ENCODE data around the gene VEZT. TPM values are rescaled to one million over a fixed set of nuclear protein-coding genes. Genes with fewer than 3 reads are reported as not detected.
A peak's percentile ranks its signal among the peaks of the same experiment; 100 is the strongest.

VEZT gene
- total RNA-seq, 4 donors from 2014 or later = 27.7 to 82.0 (median 45.3) TPM

- DNase-seq = no peak
- no peak overlapping the region for H3K4me3 ChIP-seq
- intact Hi-C loops (cut with DNase I) = no loop called here
- no peaks in the 10 kb centered on the region for H3K9me3 ChIP-seq
- H3K4me1 ChIP-seq = peaks cover 0 to 13% (median 0%) of the 10 kb centered on the region in 3 donors
- TF ChIP-seq POLR2A (IDR thresholded peaks at IDR 0.05) (no peak), CTCF (IDR thresholded peaks at IDR 0.05) (no peak)
- peak overlapping the region in 3 of 4 donors; percentile 28 to 32 (median 31) for H3K27ac ChIP-seq
- no peaks in the 10 kb centered on the region for H3K36me3 ChIP-seq
- peaks cover 0 to 2% (median 0%) of the 10 kb centered on the region in 4 donors for H3K27me3 ChIP-seq
- WGBS, 2 donors = 15 to 27% methylated on average over 1 of the region's 1 CpG
These were observed 108.8 kb downstream of the VEZT start for GRCh38 chr12:95326445-95326844.

- H3K36me3 ChIP-seq = no peaks in the 10 kb centered on the region
- no peak for DNase-seq
- TF ChIP-seq POLR2A (IDR thresholded peaks at IDR 0.05) (no peak), CTCF (IDR thresholded peaks at IDR 0.05) (no peak)
- H3K9me3 ChIP-seq = no peaks in the 10 kb centered on the region
- intact Hi-C loops (cut with DNase I) = no loop called here
- H3K4me3 ChIP-seq = no peak overlapping the region
- 57 to 67% methylated on average over 5 of the region's 5 CpGs for WGBS, 2 donors
- peaks cover 0 to 13% (median 0%) of the 10 kb centered on the region in 3 donors for H3K4me1 ChIP-seq
- no peak overlapping the region for H3K27ac ChIP-seq
- H3K27me3 ChIP-seq = no peaks in the 10 kb centered on the region
These were observed 109.2 kb downstream of the VEZT start for GRCh38 chr12:95326855-95327254.

- H3K9me3 ChIP-seq = no peaks in the 10 kb centered on the region
- H3K27ac ChIP-seq = no peak overlapping the region
These were observed 111.1 kb downstream of the VEZT start for GRCh38 chr12:95328708-95329107.

DNA sequence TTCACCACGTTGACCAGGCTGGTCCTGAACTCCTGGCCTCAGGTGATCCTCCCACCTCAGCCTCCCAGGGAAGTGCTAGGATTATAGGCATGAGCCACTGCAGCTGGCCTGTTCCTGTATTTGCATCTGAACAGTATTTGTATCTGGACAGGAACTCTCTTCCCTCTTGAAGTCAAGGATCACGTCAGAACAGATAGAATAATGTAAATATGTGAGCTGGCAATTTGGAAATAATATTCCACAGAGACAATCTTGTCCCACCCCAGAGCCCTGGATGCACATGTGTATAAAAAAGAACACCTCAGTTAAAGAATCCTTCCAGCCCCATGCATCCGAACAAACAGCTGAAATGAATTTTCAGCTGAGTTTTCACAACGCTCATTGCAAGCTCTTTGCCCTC is 118.3 kb downstream of the VEZT start:
- no peaks in the 10 kb centered on the region for H3K9me3 ChIP-seq
- 34 to 39% methylated on average over 4 of the region's 4 CpGs for WGBS, 2 donors
- H3K36me3 ChIP-seq = no peaks in the 10 kb centered on the region
- TF ChIP-seq POLR2A (IDR thresholded peaks at IDR 0.05) (no peak), CTCF (IDR thresholded peaks at IDR 0.05) (no peak)
- H3K4me1 ChIP-seq = peaks cover 0 to 19% (median 6%) of the 10 kb centered on the region in 3 donors
- no peaks in the 10 kb centered on the region for H3K27me3 ChIP-seq
- no peak for DNase-seq
- peak overlapping the region in 2 of 4 donors; percentile 4 to 48 for H3K4me3 ChIP-seq
- peak overlapping the region in 3 of 4 donors; percentile 67 to 76 (median 71) for H3K27ac ChIP-seq
- intact Hi-C loops (cut with DNase I) = loop anchor here (5.0 kb wide), 1 partner anchor 219 kb away; no protein-coding TSS in a partner anchor

More at GRCh38 chr12:95328708-95329107, 111.1 kb downstream of the VEZT start:
- Histone ChIP-seq H3K4me3 (no peak overlapping the region), H3K36me3 (no peaks in the 10 kb centered on the region), H3K4me1 (peaks cover 0 to 13% (median 0%) of the 10 kb centered on the region in 3 donors), H3K27me3 (no peaks in the 10 kb centered on the region)
- intact Hi-C loops (cut with DNase I) = no loop called here
- no peak for DNase-seq
- no peak for TF ChIP-seq POLR2A (IDR thresholded peaks at IDR 0.05)
- TF ChIP-seq CTCF (IDR thresholded peaks at IDR 0.05) = no peak

DNA sequence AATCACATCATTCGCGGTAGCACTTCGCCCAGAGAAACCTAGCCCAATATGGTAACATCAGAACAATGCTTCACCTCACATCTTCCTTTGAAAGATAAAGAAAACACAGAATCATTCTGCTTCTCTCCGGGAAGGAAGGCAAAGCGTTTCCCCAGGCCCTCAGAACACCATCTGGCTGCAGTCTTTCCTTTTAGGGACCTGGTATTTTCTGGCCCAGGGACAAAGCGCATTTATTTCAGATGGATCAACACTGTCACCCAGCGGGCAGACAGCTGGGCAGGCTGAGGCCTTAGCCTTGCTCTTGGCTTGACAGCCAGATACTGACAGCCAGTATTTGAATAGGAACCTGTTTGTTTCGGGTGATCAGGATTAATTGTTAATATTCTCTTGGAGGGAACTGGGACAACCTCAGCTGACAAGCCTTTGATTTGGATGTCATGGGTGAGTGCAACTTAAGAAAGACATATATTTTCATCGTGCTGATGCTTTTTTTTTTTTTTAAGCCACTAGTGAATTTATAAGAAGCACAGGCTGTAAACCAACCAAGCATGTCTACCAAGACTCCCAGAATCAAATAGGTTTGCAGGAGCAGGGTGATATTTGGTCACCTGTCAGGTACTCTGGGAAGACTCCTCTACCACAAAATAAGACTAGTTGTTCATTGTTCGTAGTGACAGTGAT is 118.9 kb downstream of the VEZT start:
- Histone ChIP-seq H3K27ac (peak overlapping the region in 3 of 4 donors; percentile 67 to 76 (median 71)), H3K4me1 (peaks cover 0 to 19% (median 6%) of the 10 kb centered on the region in 3 donors), H3K36me3 (no peaks in the 10 kb centered on the region), H3K27me3 (no peaks in the 10 kb centered on the region), H3K4me3 (peak overlapping the region in 2 of 4 donors; percentile 4 to 48), H3K9me3 (no peaks in the 10 kb centered on the region)
- 11 to 23% methylated on average over 7 to 10 of the region's 10 CpGs for WGBS, 2 donors
- TF ChIP-seq POLR2A (IDR thresholded peaks at IDR 0.05) (no peak), CTCF (IDR thresholded peaks at IDR 0.05) (peak; percentile 48 to 86 (median 68))
- intact Hi-C loops (cut with DNase I) = loop anchor here (5.0 kb wide), 1 partner anchor 219 kb away; no protein-coding TSS in a partner anchor
- no peak for DNase-seq
